Measurements from ENCODE around the gene PARK7. TPM values are rescaled to one million over a fixed set of nuclear protein-coding genes. Genes with fewer than 3 reads are reported as not detected.
A peak's percentile ranks its signal among the peaks of the same experiment; 100 is the strongest.

PARK7 gene
- total and polyA plus RNA-seq, 7 donors: 176 to 270 (median 243) TPM

GRCh38 chr1:8012955-8013354, 51.4 kb downstream of the PARK7 start:
- Histone ChIP-seq H3K27me3 (no peaks in the 10 kb centered on the region), H3K4me1 (peaks cover 0 to 38% (median 33%) of the 10 kb centered on the region in 4 donors), H3K36me3 (peaks cover 14 to 57% (median 31%) of the 10 kb centered on the region in 4 donors), H3K4me3 (no peak overlapping the region), H3K27ac (peak overlapping the region in 1 of 4 donors; percentile 99), H3K9me3 (no peaks in the 10 kb centered on the region)
- intact Hi-C loops (cut with DNase I): loop anchor here (10.0 kb wide), 1 partner anchor 332 kb away; no protein-coding TSS in a partner anchor
- DNase-seq: no peak
- TF ChIP-seq EP300 (IDR thresholded peaks at IDR 0.05) (no peak), CTCF (IDR thresholded peaks at IDR 0.05) (no peak), POLR2AphosphoS5 (IDR thresholded peaks at IDR 0.05) (no peak), POLR2A (IDR thresholded peaks at IDR 0.05) (no peak)
- WGBS, 2 donors: 90 to 92% methylated on average over 4 of the region's 4 CpGs

GRCh38 chr1:8013399-8013798, 51.9 kb downstream of the PARK7 start:
- TF ChIP-seq CTCF (IDR thresholded peaks at IDR 0.05) (no peak), POLR2A (IDR thresholded peaks at IDR 0.05) (no peak), EP300 (IDR thresholded peaks at IDR 0.05) (no peak), POLR2AphosphoS5 (IDR thresholded peaks at IDR 0.05) (peak in 1 of 4 donors; percentile 36)
- Histone ChIP-seq H3K9me3 (no peaks in the 10 kb centered on the region), H3K27ac (peak overlapping the region in 2 of 4 donors; percentile 96 to 99), H3K4me1 (peaks cover 0 to 42% (median 37%) of the 10 kb centered on the region in 4 donors), H3K36me3 (peaks cover 14 to 57% (median 31%) of the 10 kb centered on the region in 4 donors), H3K27me3 (no peaks in the 10 kb centered on the region), H3K4me3 (no peak overlapping the region)
- WGBS, 2 donors: 92 to 93% methylated on average over 11 of the region's 11 CpGs
- intact Hi-C loops (cut with DNase I): loop anchor here (10.0 kb wide), 1 partner anchor 331 kb away; no protein-coding TSS in a partner anchor
- DNase-seq: no peak

GRCh38 chr1:8013800-8014199, 52.3 kb downstream of the PARK7 start:
- no peaks in the 10 kb centered on the region for H3K27me3 ChIP-seq
- intact Hi-C loops (cut with DNase I): loop anchor here (10.0 kb wide), 1 partner anchor 331 kb away; no protein-coding TSS in a partner anchor
- H3K4me3 ChIP-seq: no peak overlapping the region
- TF ChIP-seq EP300 (IDR thresholded peaks at IDR 0.05) (no peak), CTCF (IDR thresholded peaks at IDR 0.05) (no peak), POLR2A (IDR thresholded peaks at IDR 0.05) (no peak), POLR2AphosphoS5 (IDR thresholded peaks at IDR 0.05) (no peak)
- no peaks in the 10 kb centered on the region for H3K9me3 ChIP-seq
- WGBS, 2 donors: 81 to 89% methylated on average over 6 of the region's 6 CpGs
- H3K4me1 ChIP-seq: peaks cover 0 to 46% (median 41%) of the 10 kb centered on the region in 4 donors
- no peak for DNase-seq
- H3K27ac ChIP-seq: peak overlapping the region in 3 of 4 donors; percentile 96 to 99 (median 98)
- peaks cover 14 to 57% (median 31%) of the 10 kb centered on the region in 4 donors for H3K36me3 ChIP-seq

GRCh38 chr1:8014381-8014988, 53.0 kb downstream of the PARK7 start:
- peaks cover 0 to 53% (median 48%) of the 10 kb centered on the region in 4 donors for H3K4me1 ChIP-seq
- DNase-seq: no peak
- H3K27me3 ChIP-seq: no peaks in the 10 kb centered on the region
- TF ChIP-seq EP300 (IDR thresholded peaks at IDR 0.05) (no peak), POLR2A (IDR thresholded peaks at IDR 0.05) (no peak), CTCF (IDR thresholded peaks at IDR 0.05) (no peak), POLR2AphosphoS5 (IDR thresholded peaks at IDR 0.05) (peak in 1 of 4 donors; percentile 24)
- H3K27ac ChIP-seq: peak overlapping the region; percentile 72 to 99 (median 97)
- 86 to 90% methylated on average over 10 of the region's 10 CpGs for WGBS, 2 donors
- peaks cover 14 to 52% (median 31%) of the 10 kb centered on the region in 4 donors for H3K36me3 ChIP-seq
- intact Hi-C loops (cut with DNase I): loop anchor here (10.0 kb wide), 1 partner anchor 330 kb away; no protein-coding TSS in a partner anchor
- H3K4me3 ChIP-seq: no peak overlapping the region
- H3K9me3 ChIP-seq: no peaks in the 10 kb centered on the region

All from sigmoid colon (tissue), 7 donors.